ENCODE data around the gene GEMIN4.
"Not testable (repeated sequence)": the region's sequence is repeated elsewhere in the genome, so short reads cannot be mapped to it uniquely, and the experiment has no call there.

The GEMIN4 gene

GRCh38 chr17:700504-701094 is 51.5 kb downstream of the GEMIN4 start:
- DNase-seq (ENCODE audit: low read depth) = no peak

GRCh38 chr17:699345-699744 is 52.7 kb downstream of the GEMIN4 start:
- no peak for DNase-seq (ENCODE audit: low read depth)

- not testable (repeated sequence) for DNase-seq (ENCODE audit: low read depth)
Observed at GRCh38 chr17:698096-698495, 54.0 kb downstream of the GEMIN4 start.

- no peak for DNase-seq (ENCODE audit: low read depth)
Observed at GRCh38 chr17:697682-698081, 54.4 kb downstream of the GEMIN4 start.

GRCh38 chr17:696369-696768 is 55.7 kb downstream of the GEMIN4 start:
- no peak for DNase-seq (ENCODE audit: low read depth)

All from activated gamma-delta T cell treated with anti-CD3 and anti-CD28 coated beads, Interleukin-2, amount 50 U/mL, for 16 hours (primary cell).